Activated CD8-positive, alpha-beta memory T cell treated with anti-CD3 and anti-CD28 coated beads for 1 hour (primary cell): Measurements from ENCODE around the gene TOGARAM1.

ENCODE experiments used
- DNase-seq, 2 donors: peaks; one replicate each; pipeline ENCODE4 v3.0.0-alpha.2; 2020; ENCODE audit warnings: low read depth in 1 of 2; ENCODE audit errors: extremely low read depth in 1 of 2

Gene TOGARAM1

DNA sequence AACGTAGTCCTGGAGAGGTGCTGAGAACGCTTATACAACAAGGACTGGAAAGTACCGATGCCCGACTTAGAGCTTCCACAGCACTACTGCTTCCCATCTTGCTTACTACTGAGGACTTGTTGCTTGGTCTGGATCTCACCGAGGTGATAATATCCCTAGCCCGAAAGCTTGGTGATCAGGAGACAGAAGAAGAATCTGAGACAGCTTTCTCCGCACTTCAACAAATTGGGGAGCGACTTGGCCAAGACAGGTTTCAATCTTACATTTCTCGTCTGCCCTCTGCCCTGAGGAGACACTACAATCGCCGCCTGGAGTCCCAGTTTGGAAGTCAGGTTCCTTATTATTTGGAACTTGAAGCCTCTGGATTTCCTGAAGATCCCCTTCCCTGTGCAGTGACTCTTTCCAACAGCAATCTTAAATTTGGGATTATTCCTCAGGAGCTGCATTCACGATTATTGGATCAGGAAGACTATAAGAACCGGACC lies 1.1 kb downstream of the TOGARAM1 start:
- DNase-seq = no peak

DNA sequence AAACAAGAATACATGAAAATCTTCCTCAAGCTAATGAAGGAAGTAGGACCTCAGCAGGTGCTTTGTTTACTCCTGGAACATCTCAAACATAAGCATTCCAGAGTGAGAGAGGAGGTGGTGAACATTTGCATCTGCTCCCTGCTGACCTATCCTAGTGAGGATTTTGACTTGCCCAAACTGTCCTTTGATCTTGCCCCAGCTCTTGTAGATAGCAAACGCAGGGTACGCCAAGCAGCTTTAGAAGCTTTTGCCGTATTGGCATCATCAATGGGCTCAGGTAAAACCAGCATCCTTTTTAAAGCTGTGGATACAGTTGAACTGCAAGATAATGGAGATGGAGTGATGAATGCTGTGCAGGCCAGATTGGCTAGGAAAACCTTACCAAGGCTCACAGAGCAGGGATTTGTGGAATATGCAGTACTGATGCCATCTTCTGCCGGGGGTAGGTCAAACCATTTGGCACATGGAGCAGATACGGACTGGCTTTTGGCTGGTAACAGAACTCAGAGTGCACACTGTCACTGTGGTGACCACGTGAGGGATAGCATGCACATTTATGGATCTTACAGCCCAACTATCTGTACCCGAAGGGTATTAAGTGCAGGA lies 1.9 kb downstream of the TOGARAM1 start:
- DNase-seq = no peak

DNA sequence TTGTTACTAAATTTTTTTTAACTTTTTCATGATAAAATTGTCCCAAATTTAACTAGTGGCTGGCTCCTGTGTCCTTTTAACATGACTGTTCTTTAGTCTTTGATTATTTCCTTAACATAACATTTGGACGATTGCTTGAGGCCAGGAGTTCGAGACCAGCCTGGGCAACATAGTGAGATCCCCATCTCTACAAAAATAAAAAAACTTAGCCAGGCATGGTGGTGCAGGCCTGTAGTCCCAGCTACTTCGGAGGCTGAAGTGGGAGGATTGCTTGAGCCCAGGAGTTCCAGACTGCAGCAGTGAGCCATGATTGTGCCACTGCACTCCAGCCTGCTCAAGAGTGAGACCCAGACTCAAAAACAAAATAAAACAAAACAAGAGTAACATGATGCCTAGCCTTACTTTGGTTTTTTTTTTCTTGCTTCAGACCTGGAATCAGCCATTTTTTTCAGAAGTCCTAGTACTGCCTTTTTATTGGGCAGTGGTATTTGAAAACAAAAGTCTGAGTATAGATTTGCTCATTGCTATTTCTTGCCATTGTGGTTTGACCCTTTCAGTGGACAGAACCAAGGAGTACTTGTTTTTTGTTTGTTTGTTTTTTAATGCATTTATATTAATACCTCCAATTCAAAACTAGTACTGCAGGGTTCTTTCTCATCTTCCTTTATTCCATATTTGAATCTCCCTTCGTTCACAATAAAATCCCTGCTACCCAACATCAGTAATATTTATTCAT lies 4.8 kb downstream of the TOGARAM1 start:
- DNase-seq = no peak

DNA sequence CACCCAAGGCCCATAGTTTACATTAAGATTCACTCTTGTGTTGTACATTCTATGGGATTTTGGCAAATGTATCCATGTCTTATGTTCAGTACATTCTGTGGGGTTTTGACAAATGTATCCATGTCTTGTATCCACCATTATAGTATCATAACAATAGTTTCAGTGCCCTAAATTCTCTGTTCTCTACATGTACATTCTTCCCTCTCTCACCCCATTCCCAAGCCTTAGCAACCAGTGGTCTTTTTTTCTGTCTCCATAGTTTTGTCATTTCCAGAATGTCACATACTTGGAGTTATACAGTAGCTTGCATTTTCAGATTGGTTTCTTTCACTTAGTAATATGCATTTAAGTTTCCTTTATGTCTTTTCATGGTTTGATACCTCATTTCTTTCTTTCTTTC lies 6.7 kb downstream of the TOGARAM1 start:
- no peak for DNase-seq

DNA sequence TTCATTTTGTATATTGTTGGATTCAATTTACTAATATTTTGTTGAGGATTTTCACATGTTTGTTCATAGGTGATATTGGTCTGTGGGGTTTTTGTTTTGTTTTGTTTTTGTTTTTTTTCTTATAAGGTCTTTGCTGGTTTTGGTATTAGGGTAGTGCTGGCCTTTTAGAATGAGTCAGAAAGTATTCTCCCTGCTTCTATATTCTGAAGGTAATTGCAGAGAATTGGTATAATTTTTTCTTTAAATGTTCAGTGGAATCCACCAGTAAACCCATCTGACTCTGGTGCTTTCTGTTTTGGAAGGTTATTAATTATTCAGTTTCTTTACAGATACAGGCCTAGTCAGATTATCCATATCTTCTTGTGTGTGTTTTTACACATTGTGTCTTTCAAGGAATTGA lies 8.9 kb downstream of the TOGARAM1 start:
- no peak for DNase-seq

DNA sequence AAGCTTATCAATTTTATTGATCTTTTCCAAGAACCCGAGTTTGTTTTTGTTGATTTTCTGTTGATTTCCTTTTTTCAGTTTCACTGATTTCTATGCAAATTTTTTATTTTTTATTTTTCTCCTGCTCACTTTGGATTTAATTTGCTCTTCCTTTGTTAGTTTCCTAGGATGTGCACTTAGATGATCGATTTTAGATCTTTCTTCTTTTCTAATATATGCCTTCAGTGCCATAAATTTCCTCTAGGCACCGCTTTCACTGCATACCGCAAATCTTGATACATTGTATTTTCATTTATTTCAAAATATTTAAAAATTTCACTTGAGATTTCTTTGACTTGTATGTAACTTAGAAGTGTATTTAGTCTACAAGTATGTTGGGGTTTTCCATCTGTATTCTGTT lies 9.5 kb downstream of the TOGARAM1 start:
- no peak for DNase-seq

DNA sequence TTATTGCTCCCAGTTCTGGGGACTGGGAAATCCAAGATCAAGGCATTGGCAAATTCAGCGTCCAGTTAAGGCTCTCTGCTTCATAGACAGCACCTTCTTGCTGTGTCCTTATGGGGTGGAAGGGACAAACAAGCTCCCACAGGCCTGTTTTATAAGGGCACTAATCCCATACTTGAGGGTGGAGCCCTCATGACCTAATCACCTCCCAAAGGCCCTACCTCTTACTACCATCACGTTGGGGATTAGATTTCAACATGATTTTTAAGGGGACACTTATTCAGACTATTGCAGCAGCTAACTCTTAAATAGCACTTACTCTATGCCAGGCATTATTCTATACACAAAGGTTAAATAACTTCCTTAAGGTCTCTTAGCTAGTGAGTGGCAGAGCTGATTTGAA lies 17.3 kb downstream of the TOGARAM1 start:
- no peak for DNase-seq

DNA sequence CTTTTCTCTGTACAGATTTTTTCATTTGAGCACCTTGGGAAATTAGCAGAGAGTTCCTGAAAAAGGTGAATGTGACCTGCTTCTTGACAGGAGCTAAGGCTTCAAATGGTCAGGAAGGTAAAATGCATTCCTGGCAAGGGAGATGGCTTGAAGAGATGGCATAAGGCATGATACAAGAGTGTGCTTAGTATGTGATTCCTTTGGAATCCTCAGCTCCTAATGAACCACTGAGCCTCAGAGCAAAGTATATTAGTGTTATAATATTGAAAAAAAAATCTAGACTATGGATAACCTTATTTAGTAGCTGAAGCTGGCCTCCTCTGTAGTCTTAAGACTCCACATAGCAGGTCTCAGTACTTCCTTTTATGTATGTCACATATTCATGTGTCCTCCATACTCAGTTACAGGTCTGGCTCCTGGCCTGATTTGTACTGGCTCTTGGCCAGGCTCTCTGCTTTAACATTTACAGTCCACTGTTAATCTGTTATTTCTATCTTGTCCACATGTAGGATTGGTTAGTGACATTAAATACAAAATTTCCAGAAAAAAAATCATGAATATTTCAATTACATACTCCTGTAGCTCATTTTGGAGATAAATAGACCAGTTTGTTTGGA lies 17.9 kb downstream of the TOGARAM1 start:
- no peak for DNase-seq

DNA sequence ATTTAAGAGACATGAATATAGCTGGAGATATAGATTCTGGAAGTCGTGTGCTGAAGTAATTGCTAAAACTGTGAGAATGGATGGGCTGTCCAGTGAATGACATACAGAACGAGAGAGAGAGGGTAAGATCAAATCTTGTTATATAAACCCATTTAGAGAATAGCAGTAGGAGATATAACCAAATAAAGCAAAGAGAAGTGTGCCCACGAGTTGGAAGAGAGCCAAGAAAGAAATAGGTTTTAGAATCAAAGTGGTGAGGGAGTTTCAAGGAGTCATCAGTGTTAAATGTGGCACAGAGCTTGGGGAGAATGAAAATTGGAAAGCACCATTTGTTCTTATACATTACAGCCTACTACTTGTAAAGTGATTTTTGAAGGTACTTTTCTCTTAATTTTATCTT lies 19.2 kb downstream of the TOGARAM1 start:
- DNase-seq = no peak

DNA sequence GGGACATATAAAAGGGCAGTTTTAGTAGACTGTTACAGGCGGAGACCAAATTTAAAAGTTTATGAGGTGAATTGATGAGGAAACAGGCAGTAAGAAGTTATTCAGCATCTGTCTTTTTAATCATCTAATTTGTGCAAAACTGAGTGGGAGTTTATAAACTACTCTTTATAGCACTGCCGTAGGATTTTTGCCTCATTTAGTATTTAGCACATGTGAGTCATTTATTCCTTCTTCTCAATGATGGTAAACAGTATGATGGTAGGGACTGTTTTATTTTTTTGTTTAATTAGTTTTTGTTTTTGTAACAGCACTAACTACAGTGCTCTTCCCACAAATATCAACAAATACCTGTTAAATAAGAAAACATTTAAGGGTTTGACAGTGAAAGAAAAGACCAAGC lies 20.6 kb downstream of the TOGARAM1 start:
- DNase-seq = no peak

DNA sequence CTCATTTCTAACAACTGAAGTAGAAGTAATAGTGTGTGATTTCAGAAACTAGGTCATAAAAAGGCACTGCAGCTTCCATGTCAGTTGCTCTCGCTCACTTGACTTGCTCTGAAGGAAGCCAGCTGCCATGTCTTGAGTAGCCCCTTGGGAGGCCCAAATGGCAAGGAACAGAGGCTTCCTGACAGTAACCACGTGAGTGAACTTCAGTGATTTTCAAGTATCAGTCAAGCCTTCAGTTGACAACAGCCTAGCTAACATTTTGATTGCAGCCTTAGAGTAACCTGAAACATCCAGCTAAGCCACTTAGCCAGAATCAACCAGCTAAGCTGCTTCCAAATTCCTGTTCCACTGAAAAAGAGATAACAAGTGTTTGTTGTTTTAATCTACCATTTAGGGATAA lies 26.7 kb downstream of the TOGARAM1 start:
- DNase-seq = no peak

DNA sequence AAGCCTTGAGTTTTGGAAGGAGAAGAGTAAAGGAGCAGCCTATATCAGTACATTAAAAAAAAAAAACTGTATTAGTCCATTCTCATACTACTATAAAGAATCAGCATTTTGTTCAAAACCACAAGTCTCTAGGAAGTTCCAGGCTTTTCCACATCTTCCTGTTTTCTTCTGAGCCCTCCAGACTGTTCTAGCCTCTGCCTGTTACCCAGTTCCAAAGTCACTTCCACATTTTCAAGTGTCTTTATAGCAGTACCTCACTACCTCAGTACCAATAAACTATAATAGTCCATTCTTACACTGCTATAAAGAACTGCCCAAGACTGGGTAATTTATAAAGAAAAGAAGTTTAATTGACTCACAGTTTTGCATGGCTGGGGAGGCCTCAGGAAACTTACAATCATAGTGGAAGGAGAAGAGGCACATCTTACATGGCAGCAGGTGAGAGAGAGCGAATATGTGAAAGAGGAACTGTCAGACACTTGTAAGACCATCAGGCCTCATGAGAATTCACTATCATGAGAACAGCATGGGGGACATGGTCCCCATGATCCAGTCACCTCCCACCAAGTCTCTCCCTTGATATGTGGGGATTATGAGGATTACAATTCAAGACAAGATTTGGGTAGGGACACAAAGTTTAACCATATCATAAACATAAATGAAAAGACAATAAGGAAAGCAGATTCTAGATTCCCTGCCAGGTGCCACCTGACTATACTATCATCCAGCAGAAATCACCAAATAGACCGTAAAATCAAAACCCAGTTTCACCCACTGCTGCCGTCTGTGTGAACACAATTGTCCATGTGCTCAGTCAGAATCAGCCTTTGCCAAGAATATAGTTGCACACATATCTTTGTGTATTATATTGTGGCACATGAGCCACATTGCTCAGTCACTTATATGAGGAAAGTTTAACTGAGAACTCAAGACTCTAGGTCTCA lies 27.8 kb downstream of the TOGARAM1 start:
- DNase-seq = no peak

DNA sequence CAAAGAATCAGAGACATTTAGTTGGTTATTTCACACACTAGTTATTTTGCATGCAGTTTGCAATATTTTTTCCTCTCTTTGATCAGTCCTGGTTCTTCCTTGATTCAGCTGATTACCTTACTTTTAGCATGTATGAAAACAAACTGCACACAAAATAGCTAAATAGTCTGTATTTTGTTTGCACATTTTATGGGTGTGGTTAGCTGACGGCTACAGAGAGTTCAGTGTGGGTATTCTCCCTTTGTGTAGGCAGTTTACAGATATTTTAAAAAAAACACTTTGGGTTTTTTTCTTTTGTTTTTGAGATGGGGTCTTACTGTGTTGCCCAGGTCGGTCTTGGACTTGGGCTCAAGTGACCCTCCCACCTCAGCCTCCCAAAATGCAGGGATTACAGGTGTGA lies 28.5 kb downstream of the TOGARAM1 start:
- DNase-seq = no peak

DNA sequence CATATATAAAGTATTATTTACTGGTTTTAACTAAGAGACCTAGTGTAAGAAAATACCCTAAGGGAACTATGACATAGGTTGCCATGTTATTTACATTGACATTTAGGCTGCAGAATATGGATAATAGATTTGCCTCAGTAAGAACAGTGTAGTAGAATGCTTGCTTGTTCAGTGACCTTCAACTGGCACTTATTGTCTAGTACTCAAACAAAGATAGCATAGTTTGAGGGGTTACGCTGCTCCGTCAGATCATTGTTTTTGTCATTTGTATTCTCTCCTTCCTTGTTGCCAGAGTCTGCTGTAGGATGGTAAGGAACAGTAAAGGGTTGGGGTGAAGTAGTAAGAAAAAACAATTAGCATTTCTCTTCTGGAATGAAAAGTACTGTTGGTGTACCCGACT lies 33.2 kb downstream of the TOGARAM1 start:
- DNase-seq = no peak

DNA sequence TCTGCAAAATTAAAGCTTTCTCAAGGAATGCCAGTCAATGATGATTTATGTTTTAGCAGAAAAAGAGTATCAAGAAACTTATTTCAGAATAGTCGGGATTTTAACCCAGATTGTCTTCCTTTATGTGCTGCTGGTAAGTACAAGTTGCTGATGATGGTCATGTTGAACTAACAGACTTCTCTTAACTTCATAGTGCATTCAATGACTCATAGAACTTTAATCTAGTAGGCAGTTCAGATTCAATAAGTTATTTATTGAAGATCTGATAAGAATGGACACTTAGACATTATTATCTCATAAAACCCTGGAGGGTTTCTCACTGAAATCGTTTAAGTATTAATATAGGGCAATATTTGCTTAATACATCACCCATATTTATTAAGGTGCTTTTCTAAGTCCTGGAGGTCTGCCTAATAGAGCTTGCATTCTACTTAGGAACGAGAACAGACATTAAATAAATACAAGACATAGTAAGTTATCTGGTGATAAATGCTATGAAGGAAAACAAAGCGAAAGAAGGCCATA lies 33.8 kb downstream of the TOGARAM1 start:
- no peak for DNase-seq

DNA sequence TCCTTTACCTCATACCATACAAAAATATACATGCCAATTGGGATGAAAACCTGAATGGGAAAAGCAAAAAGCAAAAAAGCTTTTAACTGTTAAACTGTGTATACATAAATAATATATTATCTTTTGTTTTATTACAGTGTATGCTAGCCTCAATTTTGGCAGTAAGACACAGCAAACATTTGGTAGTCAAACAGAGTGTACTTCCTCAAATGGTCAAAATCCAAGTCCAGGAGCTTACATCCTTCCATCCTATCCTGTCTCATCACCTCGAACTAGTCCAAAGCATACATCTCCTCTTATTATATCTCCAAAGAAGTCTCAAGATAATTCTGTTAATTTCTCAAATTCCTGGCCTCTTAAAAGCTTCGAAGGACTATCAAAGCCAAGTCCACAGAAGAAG lies 41.9 kb downstream of the TOGARAM1 start:
- no peak for DNase-seq

DNA sequence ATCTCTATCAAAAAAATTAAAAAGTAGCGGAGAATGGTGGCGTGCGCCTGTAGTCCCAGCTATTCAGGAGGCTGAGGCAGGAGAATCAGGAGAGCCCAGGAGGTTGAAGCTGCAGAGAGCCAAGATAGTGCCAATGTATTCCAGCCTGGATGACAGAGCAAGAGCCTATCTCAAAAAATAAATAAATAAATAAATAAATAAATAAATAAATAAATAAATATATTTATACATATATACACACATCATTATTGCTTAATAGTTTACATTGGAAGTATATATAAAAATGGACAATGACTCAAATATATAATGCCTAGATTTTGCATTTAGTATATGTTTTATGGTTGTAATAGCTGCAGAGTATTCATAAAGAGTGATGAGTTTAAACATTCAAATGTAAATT lies 53.1 kb downstream of the TOGARAM1 start:
- no peak for DNase-seq

DNA sequence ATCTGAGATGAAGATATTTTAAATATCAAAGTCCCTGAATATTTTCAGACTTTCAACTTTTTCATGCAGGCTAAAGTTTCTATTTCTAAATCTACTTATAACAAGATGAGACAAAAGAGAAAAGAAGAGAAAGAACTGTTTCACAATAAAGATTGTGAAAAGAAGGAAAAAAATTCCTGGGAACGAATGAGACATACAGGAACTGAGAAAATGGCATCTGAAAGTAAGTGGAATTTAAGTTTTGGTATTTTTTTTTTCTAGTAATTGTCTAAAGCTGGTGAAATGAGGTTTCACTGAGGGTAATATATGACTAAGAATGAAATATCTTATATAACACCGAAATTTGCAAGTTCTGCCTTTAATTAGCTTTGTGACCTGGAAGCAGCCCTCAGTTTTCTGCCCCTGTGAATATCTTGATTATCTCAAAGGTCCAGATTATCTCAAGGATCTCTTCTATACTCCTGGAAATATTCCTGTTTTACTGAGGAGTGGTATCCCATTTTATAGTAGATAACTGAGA lies 66.2 kb downstream of the TOGARAM1 start:
- no peak for DNase-seq

DNA sequence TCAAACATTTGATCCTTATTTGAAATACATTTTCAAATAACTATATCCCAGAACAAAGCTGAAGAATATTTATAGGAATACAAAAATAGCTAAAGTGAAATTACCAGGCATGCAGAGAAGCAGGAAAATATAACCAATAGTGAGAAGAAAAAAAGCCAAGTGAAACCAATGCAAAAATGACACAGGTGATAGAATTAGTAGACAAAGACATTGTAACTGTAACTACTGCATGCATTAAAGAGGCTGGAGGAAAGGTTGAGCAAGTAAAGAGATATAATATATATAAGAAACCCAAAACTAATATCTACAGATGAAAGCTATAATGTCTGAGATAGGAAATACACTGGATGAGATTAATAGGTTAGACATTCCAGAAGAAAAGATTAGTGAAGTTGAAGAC lies 72.7 kb downstream of the TOGARAM1 start:
- DNase-seq = no peak

DNA sequence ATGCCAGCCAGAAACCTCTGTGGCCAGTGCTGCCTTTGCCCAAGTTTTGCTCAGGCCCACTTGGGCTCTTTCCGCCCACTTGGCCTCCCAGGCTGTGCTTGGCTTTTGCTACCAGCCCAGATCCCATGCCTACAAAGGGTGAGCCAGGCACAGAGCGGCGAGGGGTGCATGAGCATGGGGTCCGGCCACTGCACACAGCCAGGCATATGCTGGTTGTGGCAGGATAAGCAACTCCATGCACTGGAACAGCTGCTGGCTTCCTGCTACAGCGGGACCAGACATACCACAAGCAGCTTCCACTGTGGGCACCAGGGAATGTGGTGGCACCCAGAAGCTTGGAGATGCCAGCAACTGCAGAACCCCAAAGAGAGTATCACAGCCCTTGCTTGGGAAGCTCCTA lies 76.3 kb downstream of the TOGARAM1 start:
- DNase-seq = no peak

DNA sequence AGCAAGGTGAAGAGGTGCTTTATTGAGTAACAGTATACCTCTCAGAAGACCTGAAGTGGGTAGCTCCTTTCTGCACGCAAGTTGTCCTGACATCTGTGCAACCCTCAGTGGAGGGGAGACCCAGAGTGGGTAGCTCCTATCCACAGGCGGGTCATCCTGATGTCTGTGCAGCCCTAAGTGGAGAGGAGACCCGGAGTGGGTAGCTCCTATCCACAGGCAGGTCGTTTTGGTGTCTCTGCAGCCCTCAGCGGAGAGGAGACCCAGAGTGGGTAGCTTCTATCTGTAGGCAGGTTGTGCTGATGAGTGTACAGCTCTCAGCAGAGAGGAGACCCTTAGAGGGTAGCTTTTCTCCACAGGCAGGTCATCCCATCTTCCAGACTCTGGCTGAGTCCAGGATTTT lies 76.9 kb downstream of the TOGARAM1 start:
- DNase-seq = no peak
